ENCODE results near the gene GRM2. TPM values are rescaled to one million over a fixed set of nuclear protein-coding genes. Genes with fewer than 3 reads are reported as not detected.

Gene GRM2
- total RNA-seq, 4 donors from 2014 or later: 0.13 to 2.2 (median 0.91) TPM

DNA sequence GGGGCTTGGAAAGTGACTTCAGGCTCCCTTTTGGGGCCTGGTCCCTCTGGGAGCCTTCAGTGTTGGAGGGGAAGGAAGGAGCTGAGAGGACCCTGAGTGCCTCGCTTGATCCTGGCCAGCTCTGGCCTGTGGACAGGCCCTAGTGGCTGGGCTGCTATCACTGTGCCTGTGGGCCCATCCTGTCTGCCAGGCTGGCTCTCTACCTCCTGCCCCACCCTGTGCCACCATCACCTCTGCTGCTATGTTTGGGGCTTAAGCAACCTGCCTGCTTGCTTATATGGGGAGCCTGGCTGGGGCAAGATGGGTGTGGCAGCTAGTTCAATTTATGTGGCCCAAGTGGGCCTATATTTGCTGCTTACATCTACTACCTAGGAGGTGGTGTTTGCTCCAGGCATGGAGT lies 28.7 kb upstream of the GRM2 start:
- no peak for DNase-seq (ENCODE audit: low spot score in 2 of 2)
- WGBS, 2 donors: 71 to 100% methylated on average over 1 of the region's 1 CpG
- H3K4me3 ChIP-seq (ENCODE audit: low read depth, poor library complexity, severe bottlenecking): no peak overlapping the region
- no peak for TF ChIP-seq POLR2A (IDR thresholded peaks at IDR 0.05)
- intact Hi-C loops (cut with DNase I; ENCODE audit: low total_unique reads): no loop called here

DNA sequence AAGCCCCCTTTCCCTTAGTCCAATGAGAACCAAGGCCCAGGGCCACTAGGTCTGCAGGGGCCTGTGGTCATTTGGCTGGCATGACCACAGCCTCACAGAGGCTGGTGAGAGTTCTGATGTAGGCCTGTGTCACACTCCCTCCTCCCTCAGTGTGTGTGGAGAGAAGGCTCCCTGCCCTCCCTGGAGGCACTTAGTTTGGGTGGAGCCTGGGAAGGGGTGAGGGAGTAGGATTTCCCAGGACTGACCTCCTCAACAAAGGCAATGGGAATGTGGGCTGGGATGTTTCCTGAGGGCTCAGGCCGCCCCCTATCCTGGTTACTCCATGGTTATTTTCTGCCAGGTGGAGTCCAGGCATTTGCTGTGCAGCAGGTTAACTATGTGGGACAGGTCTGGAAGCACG lies 28.2 kb upstream of the GRM2 start:
- 82 to 84% methylated on average over 2 of the region's 2 CpGs for WGBS, 2 donors

DNA sequence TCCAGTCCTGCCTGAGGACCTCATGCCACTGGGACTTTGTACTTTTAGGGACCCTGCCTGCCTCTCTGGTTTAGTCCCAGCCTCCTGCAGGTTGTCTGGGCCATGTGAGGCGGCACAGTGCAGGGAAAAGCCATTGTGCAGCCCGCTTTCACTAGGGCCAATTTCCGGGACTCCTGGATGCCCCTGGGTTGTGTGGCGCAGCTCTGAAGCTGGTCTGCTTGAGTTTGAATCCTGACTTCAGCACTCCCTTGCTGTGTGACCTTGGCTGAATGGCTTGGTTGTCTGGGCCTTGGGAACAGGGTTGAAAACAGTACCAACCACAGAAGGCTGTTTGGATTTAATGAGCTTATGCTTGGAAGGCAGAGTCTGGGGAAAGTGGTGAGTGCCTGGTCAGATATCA lies 27.6 kb upstream of the GRM2 start:
- no peak overlapping the region for H3K4me3 ChIP-seq (ENCODE audit: low read depth, poor library complexity, severe bottlenecking)
- TF ChIP-seq, protein P1, sequence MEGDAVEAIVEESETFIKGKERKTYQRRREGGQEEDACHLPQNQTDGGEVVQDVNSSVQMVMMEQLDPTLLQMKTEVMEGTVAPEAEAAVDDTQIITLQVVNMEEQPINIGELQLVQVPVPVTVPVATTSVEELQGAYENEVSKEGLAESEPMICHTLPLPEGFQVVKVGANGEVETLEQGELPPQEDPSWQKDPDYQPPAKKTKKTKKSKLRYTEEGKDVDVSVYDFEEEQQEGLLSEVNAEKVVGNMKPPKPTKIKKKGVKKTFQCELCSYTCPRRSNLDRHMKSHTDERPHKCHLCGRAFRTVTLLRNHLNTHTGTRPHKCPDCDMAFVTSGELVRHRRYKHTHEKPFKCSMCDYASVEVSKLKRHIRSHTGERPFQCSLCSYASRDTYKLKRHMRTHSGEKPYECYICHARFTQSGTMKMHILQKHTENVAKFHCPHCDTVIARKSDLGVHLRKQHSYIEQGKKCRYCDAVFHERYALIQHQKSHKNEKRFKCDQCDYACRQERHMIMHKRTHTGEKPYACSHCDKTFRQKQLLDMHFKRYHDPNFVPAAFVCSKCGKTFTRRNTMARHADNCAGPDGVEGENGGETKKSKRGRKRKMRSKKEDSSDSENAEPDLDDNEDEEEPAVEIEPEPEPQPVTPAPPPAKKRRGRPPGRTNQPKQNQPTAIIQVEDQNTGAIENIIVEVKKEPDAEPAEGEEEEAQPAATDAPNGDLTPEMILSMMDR (IDR thresholded peaks at IDR 0.05): no peak
- no peak for TF ChIP-seq POLR2A (IDR thresholded peaks at IDR 0.05)
- intact Hi-C loops (cut with DNase I; ENCODE audit: low total_unique reads): no loop called here
- WGBS, 2 donors: 85 to 89% methylated on average over 4 of the region's 4 CpGs
- DNase-seq (ENCODE audit: low spot score in 2 of 2): no peak

More for the DNA sequence above, 28.2 kb upstream of the GRM2 start:
- no peak for TF ChIP-seq POLR2A (IDR thresholded peaks at IDR 0.05)
- TF ChIP-seq, protein P1 (IDR thresholded peaks at IDR 0.05): no peak
- DNase-seq (ENCODE audit: low spot score in 2 of 2): no peak
- intact Hi-C loops (cut with DNase I; ENCODE audit: low total_unique reads): no loop called here
- no peak overlapping the region for H3K4me3 ChIP-seq (ENCODE audit: low read depth, poor library complexity, severe bottlenecking)

DNA sequence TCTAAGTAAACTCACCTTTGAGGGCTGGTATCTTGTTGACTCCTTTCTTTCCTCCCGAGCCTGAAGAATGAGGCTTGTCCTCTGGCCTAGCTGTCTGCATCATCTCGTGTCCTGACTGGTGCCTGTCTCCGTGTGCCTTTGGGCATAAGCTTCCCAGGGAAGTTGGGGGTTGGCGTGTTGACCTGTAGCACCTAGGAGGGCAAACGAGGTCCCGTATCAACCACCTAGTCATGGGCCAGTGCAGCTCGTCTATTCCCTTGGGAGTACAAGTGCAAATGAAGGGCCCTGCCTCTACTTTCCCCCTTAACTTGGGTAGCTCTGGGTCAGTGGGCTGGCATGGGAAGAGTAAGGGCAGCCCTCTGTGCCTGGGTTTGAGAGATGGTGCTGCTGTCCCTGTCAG lies 27.1 kb upstream of the GRM2 start:
- intact Hi-C loops (cut with DNase I; ENCODE audit: low total_unique reads): loop anchor here (5.0 to 10.0 kb wide), 2 partner anchors 295 to 1057 kb away; partner anchors contain the start of gene MANF
- no peak for DNase-seq (ENCODE audit: low spot score in 2 of 2)
- H3K4me3 ChIP-seq (ENCODE audit: low read depth, poor library complexity, severe bottlenecking): no peak overlapping the region
- TF ChIP-seq, protein P1 (IDR thresholded peaks at IDR 0.05): no peak
- TF ChIP-seq POLR2A (IDR thresholded peaks at IDR 0.05): no peak
- 77 to 79% methylated on average over 7 of the region's 7 CpGs for WGBS, 2 donors

DNA sequence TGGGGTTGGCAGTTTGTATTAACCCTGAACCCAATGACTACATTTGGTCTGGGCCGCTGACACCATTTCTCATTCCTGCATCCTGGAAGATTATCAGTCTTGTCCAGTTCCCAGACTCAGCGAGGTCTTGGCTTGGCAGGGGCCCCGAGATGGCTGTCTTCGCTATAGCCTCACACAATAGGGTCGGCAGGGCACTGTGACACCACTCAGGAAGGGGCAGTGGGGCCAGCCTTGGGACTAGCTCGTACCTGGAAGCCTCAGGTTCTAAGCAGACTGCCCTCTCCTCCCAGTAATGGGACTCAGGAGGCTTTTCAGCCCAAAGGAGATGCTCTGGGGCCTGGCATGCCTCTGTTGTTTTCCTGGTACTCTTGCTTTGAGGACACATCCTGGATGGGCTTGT lies 26.7 kb upstream of the GRM2 start:
- H3K4me3 ChIP-seq (ENCODE audit: low read depth, poor library complexity, severe bottlenecking): no peak overlapping the region
- 68 to 73% methylated on average over 5 to 6 of the region's 6 CpGs for WGBS, 2 donors
- intact Hi-C loops (cut with DNase I; ENCODE audit: low total_unique reads): loop anchor here (5.0 to 10.0 kb wide), 2 partner anchors 295 to 1058 kb away; partner anchors contain the start of gene MANF
- DNase-seq (ENCODE audit: low spot score in 2 of 2): no peak
- TF ChIP-seq, protein P1 (IDR thresholded peaks at IDR 0.05): no peak
- no peak for TF ChIP-seq POLR2A (IDR thresholded peaks at IDR 0.05)

DNA sequence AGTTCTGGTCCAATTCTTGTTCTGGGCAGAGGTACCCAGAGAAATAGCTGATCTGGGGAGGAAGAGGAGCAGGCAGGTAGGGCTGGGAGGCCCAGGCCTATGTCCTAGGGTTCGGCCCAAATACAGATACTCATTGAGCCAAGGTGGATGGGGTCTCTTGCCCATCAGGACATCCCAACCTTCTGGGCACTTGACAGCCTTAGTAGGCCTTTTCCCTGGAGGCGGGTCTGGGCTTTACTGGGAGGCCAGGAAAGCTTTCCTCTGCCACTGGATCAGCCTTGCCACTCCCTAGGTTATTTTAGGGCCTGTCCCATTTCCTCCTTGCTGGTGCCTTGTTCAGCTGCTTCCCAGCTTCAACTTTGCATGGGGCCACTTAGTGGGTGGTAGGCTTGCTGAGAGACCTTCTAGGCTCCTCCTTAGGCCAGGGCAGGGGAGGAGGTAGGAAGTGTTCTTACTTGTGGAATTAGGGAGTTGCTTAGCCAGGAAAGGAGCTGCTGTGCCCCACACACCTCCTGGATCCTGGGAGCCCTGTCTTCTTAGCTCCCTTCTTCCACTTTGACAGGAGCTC lies 26.1 kb upstream of the GRM2 start:
- intact Hi-C loops (cut with DNase I; ENCODE audit: low total_unique reads): loop anchor here (5.0 to 10.0 kb wide), 2 partner anchors 296 to 1058 kb away; partner anchors contain the start of gene MANF
- WGBS, 2 donors: 88 to 93% methylated on average over 2 of the region's 2 CpGs

More for the DNA sequence above, 26.1 kb upstream of the GRM2 start:
- no peak for DNase-seq (ENCODE audit: low spot score in 2 of 2)
- H3K4me3 ChIP-seq (ENCODE audit: low read depth, poor library complexity, severe bottlenecking): no peak overlapping the region
- TF ChIP-seq, protein P1 (IDR thresholded peaks at IDR 0.05): no peak
- no peak for TF ChIP-seq POLR2A (IDR thresholded peaks at IDR 0.05)

Data from lower leg skin (tissue), 4 donors.